ENCODE data around the gene TADA2B. TPM values are rescaled to one million over a fixed set of nuclear protein-coding genes. Genes with fewer than 3 reads are reported as not detected.

Gene TADA2B
- total and polyA plus RNA-seq, 4 donors = 10.7 to 22.9 (median 17.6) TPM

- Histone ChIP-seq H3K27me3 (ENCODE audit: control insufficient read depth in 3 of 3, insufficient read depth in 3 of 3, low read length in 2 of 3) (no peaks in the 10 kb centered on the region), H3K9ac (ENCODE audit: insufficient read depth in 1 of 2, low read length in 2 of 2) (peak overlapping the region; percentile 26 to 86), H3K9me3 (ENCODE audit: control insufficient read depth in 4 of 4, insufficient read depth in 3 of 4, low read length in 3 of 4) (no peaks in the 10 kb centered on the region), H3K27ac (ENCODE audit: low read depth in 1 of 2, low read length in 1 of 2) (peak overlapping the region; percentile 94 to 95), H3K4me3 (peak overlapping the region; percentile 68), H3K36me3 (ENCODE audit: control insufficient read depth in 4 of 4, insufficient read depth in 4 of 4, low read length in 4 of 4) (peaks cover 0 to 14% (median 10%) of the 10 kb centered on the region in 4 donors), H3K4me1 (ENCODE audit: control insufficient read depth in 5 of 5, insufficient read depth in 5 of 5, low read length in 5 of 5) (peaks cover 5 to 16% (median 8%) of the 10 kb centered on the region in 5 donors)
- no peak for ATAC-seq (ENCODE audit: insufficient read depth, low FRiP score)
- TF ChIP-seq CTCF (IDR thresholded peaks at IDR 0.05; ENCODE audit: control extremely low read depth, extremely low read depth) = no peak
- DNase-seq = no peak
- 0 to 1% methylated on average over 44 to 50 of the region's 50 CpGs for WGBS, 2 donors
These were observed 25.2 kb downstream of the TADA2B start for GRCh38 chr4:7068279-7068842.

- peak in 2 of 3 donors; percentile 14 to 33 for DNase-seq
These were observed 25.7 kb downstream of the TADA2B start for GRCh38 chr4:7068883-7069282.

GRCh38 chr4:7070729-7071511 lies 27.7 kb downstream of the TADA2B start:
- DNase-seq (peak; percentile 75 to 85 (median 84)), ATAC-seq (ENCODE audit: insufficient read depth, low FRiP score) (no peak)
- no peak overlapping the region for H3K9ac ChIP-seq (ENCODE audit: insufficient read depth in 1 of 2, low read length in 2 of 2)
- no peaks in the 10 kb centered on the region for H3K9me3 ChIP-seq (ENCODE audit: control insufficient read depth in 4 of 4, insufficient read depth in 3 of 4, low read length in 3 of 4)
- H3K27ac ChIP-seq (ENCODE audit: low read depth in 1 of 2, low read length in 1 of 2) = no peak overlapping the region
- 38 to 41% methylated on average over 23 of the region's 23 CpGs for WGBS, 2 donors
- peaks cover 5 to 16% (median 8%) of the 10 kb centered on the region in 5 donors for H3K4me1 ChIP-seq (ENCODE audit: control insufficient read depth in 5 of 5, insufficient read depth in 5 of 5, low read length in 5 of 5)
- no peaks in the 10 kb centered on the region for H3K27me3 ChIP-seq (ENCODE audit: control insufficient read depth in 3 of 3, insufficient read depth in 3 of 3, low read length in 2 of 3)
- H3K4me3 ChIP-seq = no peak overlapping the region
- TF ChIP-seq CTCF (IDR thresholded peaks at IDR 0.05; ENCODE audit: control extremely low read depth, extremely low read depth) = peak; percentile 99
- H3K36me3 ChIP-seq (ENCODE audit: control insufficient read depth in 4 of 4, insufficient read depth in 4 of 4, low read length in 4 of 4) = no peaks in the 10 kb centered on the region

More at GRCh38 chr4:7068883-7069282, 25.7 kb downstream of the TADA2B start:
- H3K9ac ChIP-seq (ENCODE audit: insufficient read depth in 1 of 2, low read length in 2 of 2) = peak overlapping the region in 1 of 2 donors; percentile 86
- peak overlapping the region; percentile 1 for H3K4me3 ChIP-seq
- H3K27ac ChIP-seq (ENCODE audit: low read depth in 1 of 2, low read length in 1 of 2) = peak overlapping the region; percentile 94 to 95
- H3K9me3 ChIP-seq (ENCODE audit: control insufficient read depth in 4 of 4, insufficient read depth in 3 of 4, low read length in 3 of 4) = no peaks in the 10 kb centered on the region
- no peak for TF ChIP-seq CTCF (IDR thresholded peaks at IDR 0.05; ENCODE audit: control extremely low read depth, extremely low read depth)
- 6 to 15% methylated on average over 20 of the region's 20 CpGs for WGBS, 2 donors
- no peak for ATAC-seq (ENCODE audit: insufficient read depth, low FRiP score)
- peaks cover 5 to 16% (median 8%) of the 10 kb centered on the region in 5 donors for H3K4me1 ChIP-seq (ENCODE audit: control insufficient read depth in 5 of 5, insufficient read depth in 5 of 5, low read length in 5 of 5)
- H3K36me3 ChIP-seq (ENCODE audit: control insufficient read depth in 4 of 4, insufficient read depth in 4 of 4, low read length in 4 of 4) = peaks cover 0 to 9% (median 6%) of the 10 kb centered on the region in 4 donors
- no peaks in the 10 kb centered on the region for H3K27me3 ChIP-seq (ENCODE audit: control insufficient read depth in 3 of 3, insufficient read depth in 3 of 3, low read length in 2 of 3)
